ENCODE measurements around the gene PGA5.
A peak's percentile ranks its signal among the peaks of the same experiment; 100 is the strongest.

The PGA5 gene

GRCh38 chr11:61270354-61271076, 29.5 kb downstream of the PGA5 start:
- DNase-seq: no peak

DNA sequence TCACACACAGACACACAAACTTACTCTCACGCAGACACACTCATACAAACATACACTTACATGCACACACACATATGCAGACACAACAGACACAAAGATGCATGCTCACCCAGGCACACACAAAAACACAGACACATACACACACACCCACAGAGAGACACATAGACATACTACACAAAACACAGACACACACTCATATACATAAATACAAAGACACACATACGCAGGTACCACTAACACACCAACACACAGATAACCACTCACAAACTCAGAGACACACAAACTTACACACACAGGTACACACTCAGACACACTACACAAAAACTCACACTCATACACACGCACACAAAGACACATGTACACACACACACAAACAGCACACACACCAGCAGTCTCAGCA, 31.8 kb downstream of the PGA5 start:
- DNase-seq: no peak

- no peak for DNase-seq
Observed at GRCh38 chr11:61273178-61274078, 32.5 kb downstream of the PGA5 start.

DNA sequence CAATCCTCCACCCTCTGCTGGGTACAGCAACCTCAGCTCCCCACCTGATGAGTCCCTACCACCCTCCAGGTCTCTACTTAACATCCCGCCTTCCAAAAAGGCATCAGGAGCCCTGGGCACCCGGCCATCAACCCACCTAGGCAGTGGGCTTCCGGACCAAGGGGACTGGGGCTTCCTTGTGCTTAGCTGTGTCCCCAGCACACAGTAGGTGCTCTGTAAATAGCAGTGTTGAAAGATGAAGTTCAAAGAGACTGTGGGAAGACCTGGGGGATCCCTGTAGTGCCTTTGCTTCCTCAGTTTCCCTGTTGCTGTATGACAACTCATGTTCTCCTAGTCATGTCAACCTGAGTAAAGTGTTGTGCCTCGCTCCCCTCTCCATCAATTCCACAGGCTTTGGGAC, 33.1 kb downstream of the PGA5 start:
- no peak for DNase-seq

- no peak for DNase-seq
Observed at GRCh38 chr11:61275191-61275590, 34.2 kb downstream of the PGA5 start.

DNA sequence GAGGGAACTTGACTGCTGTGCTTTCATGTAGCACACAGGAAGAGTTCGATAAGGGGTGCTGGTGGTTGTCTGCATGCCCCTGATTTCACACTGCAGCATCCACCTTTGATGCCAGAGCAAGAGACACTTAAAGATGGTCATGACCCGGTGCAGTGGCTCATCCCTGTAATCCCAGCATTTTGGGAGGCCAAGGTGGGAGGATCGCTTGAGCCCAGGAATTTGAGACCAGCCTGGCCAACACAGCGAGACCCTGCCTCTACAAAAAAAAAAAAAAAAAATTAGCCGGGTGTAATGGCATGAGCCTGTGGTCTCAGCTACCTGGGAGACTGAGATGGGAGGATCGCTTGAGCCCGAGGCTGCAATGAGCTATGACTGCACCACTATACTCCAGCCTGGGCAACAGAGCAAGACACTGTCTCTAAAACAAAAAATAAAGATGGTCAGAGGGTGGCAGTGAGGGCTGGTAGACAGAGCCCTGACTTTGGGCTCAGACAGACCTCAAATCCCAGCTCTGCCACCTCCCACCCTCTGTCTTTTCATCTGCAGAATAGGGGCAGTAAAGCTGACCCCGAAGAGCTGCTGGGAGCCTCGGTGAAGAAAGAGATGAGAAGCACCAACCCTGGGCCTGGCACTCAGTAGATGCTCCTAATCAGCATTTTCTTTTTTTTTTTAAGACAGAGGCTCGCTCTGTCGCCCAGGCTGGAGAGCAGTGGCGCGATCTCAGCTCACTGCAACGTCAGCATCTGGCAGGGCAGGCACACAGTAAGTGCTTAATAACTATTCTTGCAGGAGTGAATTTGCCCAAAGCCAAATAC, 36.4 kb downstream of the PGA5 start:
- DNase-seq: no peak

- DNase-seq: no peak
Observed at GRCh38 chr11:61278001-61278470, 37.1 kb downstream of the PGA5 start.

DNA sequence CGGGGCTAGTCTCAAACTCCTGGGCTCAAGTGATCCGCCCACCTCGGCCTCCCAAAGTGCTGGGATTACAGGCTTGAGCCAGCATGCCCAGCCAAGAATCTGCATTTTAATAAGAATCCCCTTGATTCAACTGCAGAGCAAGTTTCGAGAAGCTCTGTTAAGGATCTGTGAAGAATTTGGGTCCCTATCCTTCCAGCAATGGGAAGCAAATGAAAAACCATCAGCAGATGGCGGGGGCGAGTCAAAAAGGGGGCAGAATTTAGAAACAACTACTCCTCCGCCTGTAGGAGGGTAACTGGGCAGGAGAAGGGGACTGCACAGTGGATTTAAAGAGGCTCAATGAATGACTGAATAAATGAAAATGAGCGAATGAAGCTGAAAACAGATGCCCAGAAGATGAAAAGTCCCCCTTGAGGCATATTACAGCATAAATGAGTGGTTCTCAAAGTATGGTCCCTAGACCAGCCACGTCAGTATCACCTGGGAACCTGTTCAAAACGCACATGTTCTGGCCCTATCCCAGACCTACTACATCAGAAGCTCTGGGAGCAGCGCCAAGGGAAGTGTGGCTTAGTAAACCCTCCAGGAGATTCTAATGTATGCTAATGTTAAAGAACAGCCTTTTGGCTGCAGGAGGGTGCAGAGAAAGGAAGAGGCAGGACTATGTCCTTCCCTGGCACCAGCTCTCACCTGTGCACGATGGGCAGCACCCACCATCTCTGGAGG, 39.1 kb downstream of the PGA5 start:
- DNase-seq: no peak

DNA sequence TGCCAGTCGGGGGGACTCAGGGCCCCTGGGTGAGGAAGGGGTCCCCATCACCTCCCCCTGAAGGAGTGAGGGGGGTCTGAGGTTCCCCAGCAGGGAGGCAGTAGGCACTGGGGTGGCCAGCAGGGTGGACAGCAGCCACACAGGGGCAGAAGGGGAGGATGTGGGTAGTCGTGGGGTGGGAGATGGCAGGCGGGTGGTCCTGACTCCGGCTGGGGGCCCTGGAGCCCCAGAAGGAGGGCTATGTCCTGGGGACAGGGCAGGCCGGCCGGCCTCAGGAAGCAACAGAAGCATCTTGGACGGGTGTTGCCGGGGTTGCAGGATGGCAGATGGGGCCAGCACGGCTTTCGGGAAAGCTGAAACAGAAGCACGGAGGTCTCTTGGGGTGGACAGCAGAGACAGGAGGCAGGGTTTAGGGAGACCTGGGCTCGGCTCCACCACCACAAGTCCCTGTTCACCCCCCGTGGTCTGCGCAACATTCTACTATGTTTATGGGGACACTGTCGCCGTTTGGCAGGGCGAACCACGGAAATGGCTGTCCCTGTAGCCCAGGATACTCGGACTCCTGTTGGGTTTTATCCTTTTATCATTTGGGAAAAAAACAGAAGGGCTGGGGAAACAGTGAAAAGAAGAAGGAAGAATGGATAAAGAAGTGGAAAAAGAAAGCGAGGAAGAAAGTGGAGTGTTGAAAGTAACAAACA, 40.1 kb downstream of the PGA5 start:
- DNase-seq: no peak

GRCh38 chr11:61281581-61282250, 40.7 kb downstream of the PGA5 start:
- peak; percentile 54 for DNase-seq

DNA sequence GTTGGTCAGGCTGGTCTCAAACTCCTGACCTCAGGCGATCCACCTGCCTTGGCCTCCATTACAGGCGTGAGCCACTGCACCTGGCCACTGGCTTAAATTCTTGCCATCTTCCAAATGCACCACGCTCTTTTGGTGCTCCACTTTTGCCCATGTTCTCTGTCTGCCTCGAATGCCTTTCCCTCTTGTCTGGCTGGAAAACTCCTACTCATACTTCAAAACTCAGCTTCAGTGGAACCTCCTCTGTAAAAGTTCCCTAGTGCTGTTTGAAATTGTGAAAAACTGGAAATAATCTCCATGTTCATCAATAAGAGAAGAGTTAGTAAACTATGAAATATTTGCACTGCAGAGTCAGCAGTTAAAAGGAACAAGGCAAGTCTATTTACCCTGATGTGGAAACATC, 42.6 kb downstream of the PGA5 start:
- DNase-seq: no peak

DNA sequence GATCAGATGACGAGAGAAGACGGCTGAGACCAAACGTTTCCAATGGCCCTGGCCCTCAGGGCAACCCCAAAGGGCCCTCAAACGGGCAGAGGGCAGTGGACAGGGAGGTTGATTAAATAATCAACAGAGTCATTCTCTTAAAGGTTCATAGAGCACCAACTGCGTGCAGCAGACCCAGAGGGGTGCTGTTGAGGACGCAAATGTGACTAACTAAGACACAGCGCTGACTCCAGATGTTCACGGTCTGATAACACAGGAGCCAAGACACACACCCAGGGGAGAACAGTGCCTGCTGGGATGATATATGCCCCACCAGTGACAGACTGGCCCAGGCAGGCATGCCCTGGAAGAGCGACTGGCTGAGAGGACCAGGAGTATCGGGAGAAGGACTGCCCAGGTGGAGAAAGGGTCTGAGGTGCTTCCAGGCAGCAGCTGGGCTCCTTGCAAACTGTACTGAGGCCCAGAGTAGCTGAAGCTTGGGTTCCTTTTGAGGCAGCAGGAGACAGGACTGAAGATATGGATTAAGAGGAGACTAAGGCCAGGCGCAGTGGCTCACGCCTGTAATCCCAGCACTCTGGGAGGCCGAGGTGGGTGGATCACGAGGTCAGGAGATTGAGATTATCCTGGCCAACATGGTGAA, 46.5 kb downstream of the PGA5 start:
- no peak for DNase-seq

GRCh38 chr11:61290905-61291690, 50.1 kb downstream of the PGA5 start:
- peak; percentile 32 for DNase-seq

DNA sequence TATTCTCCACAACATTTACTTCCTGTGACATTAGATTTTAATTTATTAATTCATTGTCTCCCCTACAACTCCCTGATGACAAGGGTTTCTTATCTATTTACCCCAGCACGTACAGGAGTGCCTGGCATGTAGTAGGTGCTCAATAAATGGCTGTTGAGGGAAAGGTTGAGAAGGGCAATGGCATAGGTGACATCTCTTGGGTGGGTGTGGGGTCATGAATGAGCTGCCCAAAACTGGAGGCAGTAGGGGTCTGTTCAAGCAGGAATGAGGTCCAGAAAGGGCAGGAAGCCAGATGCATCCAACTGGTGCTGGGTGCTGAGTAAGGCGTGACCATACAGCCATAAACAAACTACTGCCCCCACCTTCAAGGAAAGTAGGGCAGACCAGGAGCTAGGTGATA, 51.4 kb downstream of the PGA5 start:
- no peak for DNase-seq

- peak; percentile 71 for DNase-seq
Observed at GRCh38 chr11:61293867-61294716, 53.1 kb downstream of the PGA5 start.

DNA sequence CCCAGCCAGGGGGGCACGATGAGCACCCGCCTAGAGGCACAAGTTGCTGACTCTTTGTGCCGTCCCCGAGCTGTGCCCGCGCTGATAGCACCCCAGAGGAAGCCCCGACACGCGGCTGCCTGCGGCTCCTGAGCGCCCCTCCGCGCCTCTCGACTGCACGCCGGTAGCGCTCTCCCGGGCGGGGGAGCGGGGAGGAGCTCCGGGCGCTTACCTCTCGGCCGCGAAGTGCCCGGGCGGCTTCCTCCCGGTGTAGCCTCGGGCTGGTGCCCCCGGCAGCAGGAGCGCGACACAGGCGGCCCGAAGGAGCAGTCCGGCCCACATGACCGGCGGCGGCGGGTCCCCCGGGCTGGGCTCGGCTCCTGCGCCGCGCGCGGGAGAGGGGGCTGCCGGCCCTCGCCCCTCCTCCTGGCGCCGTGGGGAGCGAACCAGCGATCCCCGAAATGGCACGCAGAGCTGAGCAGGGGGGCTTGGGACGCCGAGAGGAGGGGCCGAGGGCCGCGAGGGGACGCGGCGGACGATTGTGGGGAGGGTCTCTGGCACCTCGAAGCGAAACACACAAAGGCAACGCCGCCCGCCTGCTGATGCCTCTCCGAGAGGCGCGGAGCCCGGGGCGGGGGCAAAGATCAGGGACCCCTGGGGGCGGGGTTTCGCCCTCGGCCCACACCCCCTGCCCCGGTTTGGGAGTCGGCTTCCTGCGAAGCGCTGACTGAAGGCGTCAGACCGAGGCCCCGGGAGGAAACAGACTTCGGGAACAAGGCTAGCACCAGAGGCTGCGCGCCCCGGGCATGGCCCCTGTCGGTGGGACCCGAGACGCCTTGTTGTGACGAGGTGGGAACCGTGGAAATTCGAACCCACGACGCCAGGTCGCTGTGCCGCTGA, 54.0 kb downstream of the PGA5 start, which contains the start of gene VWCE:
Gene VWCE (minus strand): TSS at position 600 of the 879 bp plus-strand sequence. CDS start 279 bp downstream, at position 321.
- DNase-seq: peak; percentile 85

DNA sequence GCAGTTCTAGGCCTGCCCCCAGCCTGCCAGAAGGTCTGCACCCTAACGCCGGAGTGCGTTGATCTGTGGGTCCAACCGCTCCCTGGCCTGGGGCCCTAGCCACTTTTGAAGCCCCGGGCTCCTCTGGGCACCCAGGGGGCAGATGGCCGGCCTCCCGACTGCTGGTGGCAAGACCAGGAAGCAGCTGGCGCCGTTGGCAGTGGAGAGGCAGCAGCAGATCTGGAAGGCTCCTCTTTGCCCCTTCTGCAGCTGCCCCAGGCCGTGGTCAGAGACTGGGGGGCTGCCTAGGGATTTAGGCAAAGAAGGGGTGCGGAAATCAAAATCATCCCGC, 54.6 kb downstream of the PGA5 start:
- DNase-seq: no peak

DNA sequence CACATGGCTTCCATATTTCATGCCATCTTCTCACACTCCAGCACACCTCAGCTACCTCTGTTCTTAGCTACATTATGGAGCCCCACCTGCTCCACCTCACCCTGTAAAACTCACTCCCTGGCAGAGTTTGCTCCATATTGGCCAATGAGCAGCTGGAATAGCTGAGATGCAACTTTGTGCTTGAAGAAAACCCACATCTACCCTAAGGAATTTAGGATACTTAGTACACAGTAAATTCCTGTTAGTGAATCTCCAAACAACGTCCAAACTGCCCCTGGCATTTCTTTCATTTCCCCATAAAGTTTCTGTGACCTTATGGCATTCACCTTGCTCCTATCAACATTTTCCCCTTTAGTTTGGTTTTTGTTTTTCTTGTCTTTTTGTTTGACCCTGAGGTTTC, 56.4 kb downstream of the PGA5 start:
- DNase-seq: no peak
